GM12801 (cell line): Measurements from ENCODE around the gene FGF14.

Experiments
- TF ChIP-seq, protein P1 (sequence below): IDR thresholded peaks from one replicate; pipeline ENCODE4 v1.5.1; 2011; ENCODE audit warnings: control low read depth; ENCODE audit not compliant: insufficient read length; ENCODE audit errors: extremely low read depth

FGF14 gene

DNA sequence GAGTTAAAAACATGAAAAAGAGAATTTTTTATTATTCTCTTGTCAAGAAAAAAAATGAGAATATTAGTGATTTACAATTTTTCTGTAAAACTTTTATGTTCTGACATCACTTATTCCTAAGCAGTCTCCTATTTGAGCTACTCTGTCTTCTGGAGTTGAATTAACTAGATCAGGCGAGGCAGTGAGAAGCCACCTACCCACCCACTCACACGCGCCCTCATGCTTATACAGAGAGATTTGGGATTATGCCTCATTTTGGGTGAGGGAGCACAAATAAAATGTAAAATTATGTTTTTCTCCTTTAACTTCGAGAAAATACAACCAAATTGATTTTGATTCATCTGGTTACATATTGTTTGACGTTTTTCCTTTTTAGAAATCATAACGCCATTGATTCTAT, 524.9 kb downstream of the FGF14 start:
- TF ChIP-seq, protein P1, sequence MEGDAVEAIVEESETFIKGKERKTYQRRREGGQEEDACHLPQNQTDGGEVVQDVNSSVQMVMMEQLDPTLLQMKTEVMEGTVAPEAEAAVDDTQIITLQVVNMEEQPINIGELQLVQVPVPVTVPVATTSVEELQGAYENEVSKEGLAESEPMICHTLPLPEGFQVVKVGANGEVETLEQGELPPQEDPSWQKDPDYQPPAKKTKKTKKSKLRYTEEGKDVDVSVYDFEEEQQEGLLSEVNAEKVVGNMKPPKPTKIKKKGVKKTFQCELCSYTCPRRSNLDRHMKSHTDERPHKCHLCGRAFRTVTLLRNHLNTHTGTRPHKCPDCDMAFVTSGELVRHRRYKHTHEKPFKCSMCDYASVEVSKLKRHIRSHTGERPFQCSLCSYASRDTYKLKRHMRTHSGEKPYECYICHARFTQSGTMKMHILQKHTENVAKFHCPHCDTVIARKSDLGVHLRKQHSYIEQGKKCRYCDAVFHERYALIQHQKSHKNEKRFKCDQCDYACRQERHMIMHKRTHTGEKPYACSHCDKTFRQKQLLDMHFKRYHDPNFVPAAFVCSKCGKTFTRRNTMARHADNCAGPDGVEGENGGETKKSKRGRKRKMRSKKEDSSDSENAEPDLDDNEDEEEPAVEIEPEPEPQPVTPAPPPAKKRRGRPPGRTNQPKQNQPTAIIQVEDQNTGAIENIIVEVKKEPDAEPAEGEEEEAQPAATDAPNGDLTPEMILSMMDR, result no peak

DNA sequence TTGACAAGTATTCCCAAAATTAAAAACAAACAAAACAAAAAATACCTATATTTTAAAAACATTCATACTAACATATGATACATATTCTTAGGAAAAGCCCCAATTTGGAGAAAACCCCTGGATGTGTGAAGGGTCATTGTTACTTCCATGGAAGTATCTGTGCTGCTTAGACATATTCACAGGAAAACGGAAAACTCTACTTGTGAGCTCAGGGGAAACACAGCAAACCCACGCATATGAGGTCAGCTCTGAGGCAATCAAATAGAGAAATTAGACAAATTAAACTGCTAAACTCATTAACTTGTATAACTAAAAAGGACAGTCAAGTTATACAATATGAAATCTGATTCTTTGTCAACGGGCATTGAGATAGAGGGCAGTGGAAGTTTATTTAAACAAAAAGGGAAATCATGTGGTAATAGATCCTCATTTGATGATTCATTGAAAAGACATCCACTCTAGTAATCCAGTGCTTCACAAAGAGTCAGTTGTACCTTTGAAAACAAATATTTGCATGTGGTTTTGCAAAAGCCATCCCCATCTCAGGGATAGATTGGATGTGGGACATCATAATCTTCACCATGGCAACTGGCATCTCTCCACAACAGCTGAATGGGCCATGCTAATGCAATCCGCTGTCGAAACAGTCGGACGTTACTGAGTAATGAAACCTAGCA, 526.0 kb downstream of the FGF14 start:
- TF ChIP-seq, protein P1, result no peak

DNA sequence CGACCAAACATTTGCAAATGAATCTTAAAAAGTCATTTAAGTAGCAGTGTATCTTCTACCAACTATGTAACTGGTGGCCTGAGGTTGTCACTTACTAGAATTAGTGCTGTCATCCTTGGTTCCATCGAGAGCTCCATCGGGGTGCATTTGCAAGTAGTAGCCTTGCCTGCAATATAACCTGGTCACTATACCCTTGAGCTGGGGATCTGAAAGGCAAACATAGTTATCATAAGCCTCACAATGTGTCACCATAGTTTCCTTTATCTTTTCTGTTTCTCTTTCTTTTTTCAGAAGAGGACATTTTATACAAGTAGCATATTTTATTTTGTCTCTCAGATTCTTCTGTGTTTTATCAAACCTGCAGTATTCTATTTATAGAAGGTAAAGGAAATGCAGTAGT, 526.8 kb downstream of the FGF14 start:
- TF ChIP-seq, protein P1, result no peak

DNA sequence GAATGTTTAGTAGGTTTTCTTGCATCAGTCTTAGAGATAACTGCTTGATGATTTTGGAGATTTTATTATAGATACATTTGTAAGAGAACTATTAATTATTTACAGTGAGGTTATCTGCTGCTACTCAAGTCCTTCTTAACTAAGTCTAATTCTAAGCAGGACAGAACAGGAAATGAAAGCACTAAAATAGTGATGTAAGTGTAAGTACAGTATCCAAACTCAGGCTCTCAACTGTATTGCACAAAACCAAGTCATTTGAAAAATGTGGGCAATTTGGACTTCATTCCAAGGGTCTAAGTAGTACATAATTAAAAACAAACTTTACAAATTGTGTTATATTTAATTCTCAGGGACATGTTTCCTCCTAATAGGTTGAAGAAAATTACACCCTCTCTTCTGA, 532.3 kb downstream of the FGF14 start:
- TF ChIP-seq, protein P1, result no peak

DNA sequence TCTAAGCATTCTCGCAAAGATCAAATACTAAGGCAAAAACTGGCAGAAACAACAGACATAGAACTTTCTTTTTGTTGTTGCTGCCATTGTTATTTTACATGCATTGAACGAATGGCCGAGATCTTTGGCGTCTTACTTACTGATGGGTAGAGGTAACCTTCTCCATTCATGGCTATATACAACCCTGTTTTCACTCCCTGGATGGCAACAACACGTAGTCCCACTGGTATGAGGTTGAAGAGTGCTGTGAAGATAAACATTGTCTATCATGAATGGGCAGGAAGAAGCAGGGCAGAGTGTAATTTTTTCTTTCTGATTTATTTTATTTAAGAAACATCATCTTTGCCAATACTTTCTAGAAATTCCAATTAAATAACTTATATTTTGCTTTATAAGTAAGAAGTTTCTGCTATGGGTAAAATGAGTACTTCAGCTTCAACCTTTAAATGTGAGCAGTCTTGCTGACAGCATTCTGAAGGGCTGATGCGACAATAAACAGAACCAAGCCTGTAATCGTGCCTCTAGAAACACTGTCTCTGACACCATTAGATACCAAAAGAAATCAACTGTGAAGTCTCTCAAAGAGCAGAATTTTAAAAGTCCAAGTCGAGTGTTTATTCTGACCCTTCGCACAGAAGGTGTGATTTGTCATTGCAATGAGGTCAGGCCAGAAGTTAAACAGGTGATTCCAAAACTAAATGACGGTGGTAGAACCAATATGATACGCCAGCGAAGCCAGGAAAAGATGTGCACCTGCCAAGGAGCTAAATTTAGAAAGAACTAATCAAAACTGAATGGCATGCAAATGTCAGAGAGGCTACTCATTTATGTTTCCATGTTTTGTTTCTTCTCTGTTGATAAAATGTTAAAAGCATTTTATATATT, 533.0 kb downstream of the FGF14 start:
- TF ChIP-seq, protein P1, result no peak

DNA sequence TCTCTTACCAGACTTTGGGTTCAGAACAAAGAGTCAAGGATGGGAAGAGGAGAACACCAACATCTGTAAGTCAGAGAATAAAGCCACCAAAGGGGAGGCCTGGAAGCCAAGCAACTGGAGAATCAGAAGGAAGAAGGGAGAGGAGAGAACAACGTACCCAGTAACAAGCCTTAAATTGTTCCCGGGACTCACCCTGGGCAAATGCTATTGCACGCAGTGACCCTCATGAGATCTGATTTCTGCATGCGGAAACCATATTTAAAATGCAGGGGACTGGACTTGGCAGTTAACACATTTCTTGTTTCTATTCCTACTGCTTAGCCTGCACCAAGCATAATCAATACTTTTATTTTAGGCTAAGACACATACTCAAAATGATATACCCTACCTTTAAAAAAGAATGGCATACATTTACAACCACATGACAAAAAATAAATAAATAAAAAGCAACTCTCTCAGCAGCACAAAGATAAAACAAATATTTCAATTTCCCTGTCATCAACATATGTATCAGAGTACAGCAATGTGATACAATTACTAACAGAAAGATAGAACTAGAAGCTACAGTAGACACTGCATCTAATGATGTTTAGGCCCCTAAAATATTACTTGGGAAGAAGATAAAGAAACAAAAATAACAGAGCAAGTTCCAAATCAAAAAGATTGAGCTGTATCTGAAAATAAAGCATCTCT, 534.8 kb downstream of the FGF14 start:
- TF ChIP-seq, protein P1, result no peak

DNA sequence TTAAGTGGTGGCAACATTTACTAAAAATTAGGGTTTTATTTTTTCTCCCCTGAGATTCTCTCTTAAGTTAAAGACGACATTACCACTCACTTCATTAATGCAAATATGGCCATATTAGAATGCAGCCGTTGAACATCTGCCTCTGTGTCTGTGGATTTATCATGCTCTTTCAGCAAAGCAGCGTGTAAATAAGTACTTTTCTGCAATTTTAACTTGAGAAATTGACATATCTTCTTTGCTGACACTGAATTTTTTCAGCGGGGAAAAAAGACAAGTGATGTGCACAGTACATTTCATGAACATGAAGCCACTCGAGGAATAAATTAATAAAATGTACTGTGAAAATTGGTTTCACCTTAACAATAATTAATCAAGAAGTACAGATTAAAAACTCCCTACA, 543.0 kb downstream of the FGF14 start:
- TF ChIP-seq, protein P1, result no peak
